Fibroblast of lung (primary cell): ENCODE measurements around the gene OR5AU1.

ENCODE experiments used
- EZH2 ChIP-seq: IDR thresholded peaks from 2 replicates; pipeline ENCODE4 v1.5.1; 2012; ENCODE audit warnings: low read length, control low read depth, mild to moderate bottlenecking; ENCODE audit errors: missing control alignments
- TF ChIP-seq, protein P1 (sequence below), 2 donors: IDR thresholded peaks in 1 of 2; conservative IDR thresholded peaks in 1 of 2; 1 replicate in 1 of 2; 2 replicates in 1 of 2; pipeline ENCODE4 v1.5.1; 2011 to 2012; ENCODE audit warnings: low read length in 2 of 2, control low read depth in 1 of 2, inconsistent platforms in 1 of 2, low read depth in 1 of 2, mild to moderate bottlenecking in 1 of 2

DNA sequence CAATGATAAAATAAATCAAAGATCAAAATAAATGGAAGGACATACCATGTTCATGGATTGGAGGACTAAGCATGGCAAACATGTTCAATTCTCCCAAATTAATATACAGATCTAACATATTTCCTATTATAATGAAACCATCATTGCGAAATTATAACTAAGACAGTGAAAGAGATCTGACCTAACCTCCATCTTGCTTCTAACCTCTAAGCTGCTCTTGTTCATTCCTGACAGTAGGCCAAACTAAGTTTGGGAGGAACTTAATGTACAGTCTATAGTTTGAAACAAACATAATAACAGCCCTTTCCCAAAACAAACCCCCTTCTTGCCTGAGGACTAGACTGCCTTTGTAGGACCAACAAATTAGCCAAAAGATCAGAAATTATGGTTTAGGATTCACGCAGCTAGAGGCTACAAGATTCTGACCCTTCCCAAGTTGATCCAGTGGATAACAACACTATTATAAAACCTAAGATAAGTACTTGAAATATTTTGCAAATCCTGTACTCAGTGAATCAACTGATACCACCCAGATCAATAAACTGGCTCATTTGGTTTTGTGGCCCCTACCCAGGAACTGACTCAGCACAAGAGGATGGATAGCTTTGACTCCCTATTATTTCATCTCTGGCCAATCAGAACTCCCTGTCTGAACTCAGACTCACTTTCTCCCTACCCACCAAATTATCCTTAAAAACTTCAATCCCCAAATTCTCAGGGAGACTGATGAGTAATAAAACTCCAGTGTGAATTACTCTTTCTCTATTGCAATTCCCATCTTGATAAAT lies 41.7 kb upstream of the OR5AU1 start:
- TF ChIP-seq, protein P1, sequence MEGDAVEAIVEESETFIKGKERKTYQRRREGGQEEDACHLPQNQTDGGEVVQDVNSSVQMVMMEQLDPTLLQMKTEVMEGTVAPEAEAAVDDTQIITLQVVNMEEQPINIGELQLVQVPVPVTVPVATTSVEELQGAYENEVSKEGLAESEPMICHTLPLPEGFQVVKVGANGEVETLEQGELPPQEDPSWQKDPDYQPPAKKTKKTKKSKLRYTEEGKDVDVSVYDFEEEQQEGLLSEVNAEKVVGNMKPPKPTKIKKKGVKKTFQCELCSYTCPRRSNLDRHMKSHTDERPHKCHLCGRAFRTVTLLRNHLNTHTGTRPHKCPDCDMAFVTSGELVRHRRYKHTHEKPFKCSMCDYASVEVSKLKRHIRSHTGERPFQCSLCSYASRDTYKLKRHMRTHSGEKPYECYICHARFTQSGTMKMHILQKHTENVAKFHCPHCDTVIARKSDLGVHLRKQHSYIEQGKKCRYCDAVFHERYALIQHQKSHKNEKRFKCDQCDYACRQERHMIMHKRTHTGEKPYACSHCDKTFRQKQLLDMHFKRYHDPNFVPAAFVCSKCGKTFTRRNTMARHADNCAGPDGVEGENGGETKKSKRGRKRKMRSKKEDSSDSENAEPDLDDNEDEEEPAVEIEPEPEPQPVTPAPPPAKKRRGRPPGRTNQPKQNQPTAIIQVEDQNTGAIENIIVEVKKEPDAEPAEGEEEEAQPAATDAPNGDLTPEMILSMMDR (conservative IDR thresholded peaks at IDR 0.05 in 1 of 2, IDR thresholded peaks at IDR 0.05 in 1 of 2; ENCODE audit: low read depth in 1 of 2, low read length in 2 of 2), result no peak
- no peak for TF ChIP-seq EZH2
